IPS DF 6.9 (cell line): ENCODE results near the gene TDRD9.

Source experiments
- DNase-seq: peaks from one replicate; pipeline ENCODE4 v3.0.0-alpha.2; 2013; ENCODE audit warnings: low read depth, low spot score
- H3K27ac ChIP-seq: one replicate; pipeline ENCODE4 v1.5.1; 2013; ENCODE audit warnings: low read length, control low read depth
- H3K27me3 ChIP-seq: 2 replicates; pipeline ENCODE4 v1.6.1; 2013; ENCODE audit warnings: mild to moderate bottlenecking, low read length; ENCODE audit not compliant: control insufficient read depth, insufficient read depth
- H3K36me3 ChIP-seq: 2 replicates; pipeline ENCODE4 v1.6.1; 2013; ENCODE audit warnings: low read length; ENCODE audit not compliant: control insufficient read depth, insufficient read depth
- H3K4me1 ChIP-seq: 2 replicates; pipeline ENCODE4 v1.6.1; 2013; ENCODE audit warnings: low read length; ENCODE audit not compliant: control insufficient read depth, insufficient read depth
- H3K4me3 ChIP-seq: 2 replicates; pipeline ENCODE4 v1.5.1; 2013; ENCODE audit warnings: mild to moderate bottlenecking, low read length
- H3K9me3 ChIP-seq: 2 replicates; pipeline ENCODE4 v1.6.1; 2013; ENCODE audit warnings: low read length, inconsistent platforms; ENCODE audit not compliant: control insufficient read depth, insufficient read depth
- WGBS: extraction: QIAGEN DNeasy Blood & Tissue Kit; methylation state at CpG from one replicate; pipeline ENCODE4 v1.1.7; 2013; ENCODE audit warnings: mixed read lengths, missing lambda C conversion rate; ENCODE audit not compliant: insufficient read length, insufficient coverage; 5-methylcytosine and 5-hydroxymethylcytosine counted together

The TDRD9 gene

GRCh38 chr14:104047761-104048160 is 119.5 kb downstream of the TDRD9 start:
- H3K27me3 ChIP-seq, result no peaks in the 10 kb centered on the region
- H3K9me3 ChIP-seq, result no peaks in the 10 kb centered on the region
- H3K4me1 ChIP-seq, result no peaks in the 10 kb centered on the region
- no peaks in the 10 kb centered on the region for H3K36me3 ChIP-seq
- DNase-seq, result no peak
- H3K4me3 ChIP-seq, result no peak overlapping the region
- no peak overlapping the region for H3K27ac ChIP-seq
- WGBS, result no CpG with 5 or more reads among the region's 3 CpGs

GRCh38 chr14:104048758-104049507 is 120.7 kb downstream of the TDRD9 start:
- no peaks in the 10 kb centered on the region for H3K27me3 ChIP-seq
- H3K4me3 ChIP-seq, result no peak overlapping the region
- whole genome bisulfite sequencing, result no CpG with 5 or more reads among the region's 2 CpGs
- H3K9me3 ChIP-seq, result no peaks in the 10 kb centered on the region
- H3K27ac ChIP-seq, result no peak overlapping the region
- no peak for DNase-seq
- H3K36me3 ChIP-seq, result no peaks in the 10 kb centered on the region
- H3K4me1 ChIP-seq, result no peaks in the 10 kb centered on the region

- no peaks in the 10 kb centered on the region for H3K36me3 ChIP-seq
- no peaks in the 10 kb centered on the region for H3K9me3 ChIP-seq
- WGBS, result no CpG with 5 or more reads among the region's 9 CpGs
- DNase-seq, result no peak
- H3K4me1 ChIP-seq, result no peaks in the 10 kb centered on the region
- H3K4me3 ChIP-seq, result no peak overlapping the region
- H3K27ac ChIP-seq, result no peak overlapping the region
- H3K27me3 ChIP-seq, result no peaks in the 10 kb centered on the region
These were observed 121.5 kb downstream of the TDRD9 start for GRCh38 chr14:104049576-104050240.

GRCh38 chr14:104051092-104051813 is 123.0 kb downstream of the TDRD9 start:
- Histone ChIP-seq H3K9me3 (no peaks in the 10 kb centered on the region), H3K36me3 (no peaks in the 10 kb centered on the region), H3K27ac (no peak overlapping the region), H3K4me1 (no peaks in the 10 kb centered on the region), H3K4me3 (no peak overlapping the region), H3K27me3 (no peaks in the 10 kb centered on the region)
- no CpG with 5 or more reads among the region's 5 CpGs for WGBS
- DNase-seq, result no peak

- Histone ChIP-seq H3K27me3 (no peaks in the 10 kb centered on the region), H3K4me1 (no peaks in the 10 kb centered on the region), H3K27ac (no peak overlapping the region), H3K9me3 (no peaks in the 10 kb centered on the region), H3K36me3 (no peaks in the 10 kb centered on the region), H3K4me3 (no peak overlapping the region)
- no peak for DNase-seq
- no CpG with 5 or more reads among the region's 16 CpGs for WGBS
These were observed 126.1 kb downstream of the TDRD9 start for GRCh38 chr14:104054222-104054905.

GRCh38 chr14:104062281-104062680 is 134.0 kb downstream of the TDRD9 start:
- no peak for DNase-seq
- WGBS, result no CpG with 5 or more reads among the region's 1 CpG

GRCh38 chr14:104064003-104064402 is 135.7 kb downstream of the TDRD9 start:
- H3K36me3 ChIP-seq, result no peaks in the 10 kb centered on the region
- H3K4me1 ChIP-seq, result no peaks in the 10 kb centered on the region
- H3K27me3 ChIP-seq, result no peaks in the 10 kb centered on the region
- H3K9me3 ChIP-seq, result peaks cover 5% of the 10 kb centered on the region; the same call in 1 of the 2 replicates
- H3K27ac ChIP-seq, result no peak overlapping the region
- DNase-seq, result no peak
- WGBS, result no CpG with 5 or more reads among the region's 10 CpGs
- no peak overlapping the region for H3K4me3 ChIP-seq

More at GRCh38 chr14:104062281-104062680, 134.0 kb downstream of the TDRD9 start:
- no peak overlapping the region for H3K4me3 ChIP-seq
- H3K27ac ChIP-seq, result no peak overlapping the region
- H3K9me3 ChIP-seq, result peaks cover 5% of the 10 kb centered on the region; the same call in 1 of the 2 replicates
- H3K4me1 ChIP-seq, result no peaks in the 10 kb centered on the region
- no peaks in the 10 kb centered on the region for H3K27me3 ChIP-seq
- H3K36me3 ChIP-seq, result no peaks in the 10 kb centered on the region

GRCh38 chr14:104066279-104066678 is 138.0 kb downstream of the TDRD9 start:
- H3K36me3 ChIP-seq, result no peaks in the 10 kb centered on the region
- no peaks in the 10 kb centered on the region for H3K4me1 ChIP-seq
- DNase-seq, result no peak
- H3K9me3 ChIP-seq, result peaks cover 5% of the 10 kb centered on the region
- H3K4me3 ChIP-seq, result no peak overlapping the region
- H3K27ac ChIP-seq, result no peak overlapping the region
- H3K27me3 ChIP-seq, result no peaks in the 10 kb centered on the region
- WGBS, result no CpG with 5 or more reads among the region's 5 CpGs

- Histone ChIP-seq H3K27me3 (no peaks in the 10 kb centered on the region), H3K4me3 (no peak overlapping the region), H3K27ac (no peak overlapping the region), H3K9me3 (peaks cover 5% of the 10 kb centered on the region), H3K4me1 (no peaks in the 10 kb centered on the region), H3K36me3 (no peaks in the 10 kb centered on the region)
- WGBS, result no CpG with 5 or more reads among the region's 4 CpGs
- no peak for DNase-seq
These were observed 138.6 kb downstream of the TDRD9 start for GRCh38 chr14:104066719-104067295.

- H3K27ac ChIP-seq, result no peak overlapping the region
- peaks cover 5% of the 10 kb centered on the region for H3K9me3 ChIP-seq
- DNase-seq, result no peak
- no peak overlapping the region for H3K4me3 ChIP-seq
- no peaks in the 10 kb centered on the region for H3K27me3 ChIP-seq
- no peaks in the 10 kb centered on the region for H3K36me3 ChIP-seq
- no CpG with 5 or more reads among the region's 7 CpGs for WGBS
- no peaks in the 10 kb centered on the region for H3K4me1 ChIP-seq
These were observed 141.3 kb downstream of the TDRD9 start for GRCh38 chr14:104069541-104069940.
